H1 (cell line): ENCODE data around the gene MUC5AC. TPM values are rescaled to one million over a fixed set of nuclear protein-coding genes. Genes with fewer than 3 reads are reported as not detected.

Experiments used
- CTCF ChIA-PET: fragments of 300-600 bp; sonication (Branson Sonifier 250); formaldehyde crosslinking; loops from one replicate; lab custom pipeline; 2021; ENCODE audit not compliant: partially characterized antibody; lab: Charles Lee
- POLR2A ChIA-PET: fragments of 300-600 bp; sonication (Branson Sonifier 250); formaldehyde crosslinking; loops from one replicate; lab custom pipeline; 2021; ENCODE audit warnings: inconsistent platforms; ENCODE audit not compliant: partially characterized antibody; lab: Charles Lee
- DNase-seq, 2 experiments: peaks; one replicate each; pipeline versions ENCODE4 v3.0.0 to v3.0.0-alpha.2; 2010 to 2022; ENCODE audit warnings: low spot score in 2 of 2, low read depth in 1 of 2, mixed read lengths in 1 of 2
- FAIRE-seq: peaks from 2 replicates; lab custom pipeline; 2011; peaks lifted over from hg19 to GRCh38; lab: Jason Lieb, UNC
- H2AFZ ChIP-seq: 2 replicates; pipeline ENCODE4 v1.8.1; 2012; ENCODE audit warnings: low read length, inconsistent platforms
- H2AK5ac ChIP-seq: 2 replicates; pipeline ENCODE4 v1.6.1; 2013; ENCODE audit warnings: low read depth, low read length
- H2BK120ac ChIP-seq: replicated peaks from 2 replicates; pipeline ENCODE3; 2013; ENCODE audit warnings: low read depth, low read length, inconsistent platforms
- H2BK12ac ChIP-seq: 2 replicates; pipeline ENCODE4 v1.6.1; 2013; ENCODE audit warnings: low read depth, low read length
- H2BK15ac ChIP-seq: 2 replicates; pipeline ENCODE4 v1.6.1; 2013; ENCODE audit warnings: low read length
- H2BK20ac ChIP-seq: 2 replicates; pipeline ENCODE4 v1.6.1; 2013; ENCODE audit warnings: low read length
- H2BK5ac ChIP-seq: 2 replicates; pipeline ENCODE4 v1.6.1; 2013; ENCODE audit warnings: low read depth, low read length
- H3K14ac ChIP-seq: 2 replicates; pipeline ENCODE4 v1.6.1; 2013; ENCODE audit warnings: inconsistent platforms; ENCODE audit not compliant: insufficient read length
- H3K18ac ChIP-seq: 2 replicates; pipeline ENCODE4 v1.6.1; 2013; ENCODE audit warnings: low read length; ENCODE audit errors: extremely low read depth
- H3K23ac ChIP-seq: 2 replicates; pipeline ENCODE4 v1.6.1; 2013; ENCODE audit warnings: inconsistent platforms; ENCODE audit not compliant: insufficient read length
- H3K23me2 ChIP-seq: 2 replicates; pipeline ENCODE4 v1.6.1; 2013; ENCODE audit warnings: low read depth, low read length
- H3K27ac ChIP-seq: 2 replicates; pipeline ENCODE4 v1.6.1; 2011; ENCODE audit warnings: low read depth, low read length, inconsistent platforms
- H3K27me3 ChIP-seq, 4 experiments: replicated peaks in 1 of 4; 1 replicate in 1 of 4; 2 replicates in 3 of 4; pipeline versions ENCODE4 v1.6.1 to v1.8.1; 2011 to 2013; ENCODE audit warnings: low read length in 3 of 4, mild to moderate bottlenecking in 3 of 4, inconsistent platforms in 2 of 4, mixed read lengths in 2 of 4, moderate library complexity in 1 of 4; ENCODE audit not compliant: control insufficient read depth in 3 of 4, insufficient read depth in 3 of 4; ENCODE audit errors: extremely low read depth in 1 of 4
- H3K36me3 ChIP-seq, 4 experiments: 2 replicates each; pipeline versions ENCODE4 v1.6.1 to v1.8.1; 2011 to 2013; ENCODE audit warnings: mild to moderate bottlenecking in 4 of 4, low read length in 3 of 4, moderate library complexity in 2 of 4, control low read depth in 1 of 4, inconsistent platforms in 1 of 4; ENCODE audit not compliant: insufficient read depth in 4 of 4, control insufficient read depth in 2 of 4
- H3K4ac ChIP-seq: replicated peaks from 2 replicates; pipeline ENCODE3; 2013; ENCODE audit warnings: low read length, low read depth, mixed read lengths, inconsistent platforms; ENCODE audit not compliant: insufficient read length
- H3K4me1 ChIP-seq, 4 experiments: replicated peaks in 1 of 4; 1 replicate in 1 of 4; 2 replicates in 3 of 4; pipeline versions ENCODE4 v1.6.1 to v1.8.1; 2011 to 2013; ENCODE audit warnings: low read length in 3 of 4, inconsistent platforms in 2 of 4, mixed read lengths in 1 of 4; ENCODE audit not compliant: insufficient read depth in 4 of 4, control insufficient read depth in 3 of 4
- H3K4me2 ChIP-seq, 2 experiments: 2 replicates each; pipeline versions ENCODE4 v1.6.1 to v1.8.1; 2011 to 2013; ENCODE audit warnings: low read depth in 2 of 2, low read length in 2 of 2, control low read depth in 1 of 2, inconsistent platforms in 1 of 2, mild to moderate bottlenecking in 1 of 2; ENCODE audit not compliant: insufficient read depth in 1 of 2
- H3K4me3 ChIP-seq, 4 experiments: fragments of 200-600, 300-600 bp in 1 of 4; sonication (generic), shearing (Covaris generic), sonication (Bioruptor Twin) in 1 of 4; 2 replicates each; pipeline versions ENCODE4 v1.5.1 to v1.8.1; 2011 to 2016; ENCODE audit warnings: low read length in 4 of 4, low read depth in 3 of 4, control low read depth in 2 of 4, inconsistent platforms in 2 of 4, mild to moderate bottlenecking in 2 of 4, mixed read lengths in 1 of 4, moderate library complexity in 1 of 4; ENCODE audit not compliant: insufficient read depth in 2 of 4; ENCODE audit errors: extremely low read depth in 1 of 4
- H3K56ac ChIP-seq: replicated peaks from 2 replicates; pipeline ENCODE3; 2013; ENCODE audit warnings: low read depth, mild to moderate bottlenecking, mixed read lengths, low read length, inconsistent platforms; ENCODE audit not compliant: insufficient read length
- H3K79me1 ChIP-seq: 2 replicates; pipeline ENCODE4 v1.6.1; 2013; ENCODE audit warnings: low read depth, low read length, control low read depth
- H3K79me2 ChIP-seq, 2 experiments: 2 replicates each; pipeline versions ENCODE4 v1.6.1 to v1.8.1; 2012 to 2013; ENCODE audit warnings: low read length in 2 of 2, mild to moderate bottlenecking in 2 of 2, inconsistent platforms in 1 of 2; ENCODE audit not compliant: insufficient read depth in 2 of 2, control insufficient read depth in 1 of 2
- H3K9ac ChIP-seq, 4 experiments: replicated peaks in 1 of 4; 1 replicate in 1 of 4; 2 replicates in 3 of 4; pipeline versions ENCODE4 v1.6.1 to v1.8.1; 2011 to 2013; ENCODE audit warnings: low read depth in 3 of 4, low read length in 3 of 4, control low read depth in 2 of 4, mild to moderate bottlenecking in 2 of 4, moderate library complexity in 2 of 4, inconsistent platforms in 1 of 4; ENCODE audit errors: extremely low read depth in 1 of 4
- H3K9me3 ChIP-seq, 2 experiments: 2 replicates each; pipeline versions ENCODE4 v1.6.1 to v1.8.1; 2012 to 2013; ENCODE audit warnings: mild to moderate bottlenecking in 2 of 2, moderate library complexity in 2 of 2, control low read depth in 1 of 2, inconsistent platforms in 1 of 2, low read depth in 1 of 2, low read length in 1 of 2, mixed read lengths in 1 of 2; ENCODE audit not compliant: insufficient read depth in 2 of 2
- H4K20me1 ChIP-seq, 2 experiments: replicated peaks in 1 of 2; 2 replicates each; pipeline versions ENCODE3 to v1.8.1; 2011 to 2013; ENCODE audit warnings: inconsistent platforms in 2 of 2, low read length in 2 of 2, mild to moderate bottlenecking in 1 of 2; ENCODE audit not compliant: insufficient read depth in 2 of 2, control insufficient read depth in 1 of 2
- H4K5ac ChIP-seq: 2 replicates; pipeline ENCODE4 v1.6.1; 2013; ENCODE audit warnings: low read length, low read depth, mixed read lengths, inconsistent platforms; ENCODE audit not compliant: insufficient read length
- H4K8ac ChIP-seq: 2 replicates; pipeline ENCODE4 v1.8.0; 2013; ENCODE audit warnings: mild to moderate bottlenecking, moderate library complexity, low read length, inconsistent platforms; ENCODE audit not compliant: insufficient read depth; ENCODE audit errors: extremely low read depth
- H4K91ac ChIP-seq: replicated peaks from 2 replicates; pipeline ENCODE3; 2013; ENCODE audit warnings: low read length, mixed read lengths, inconsistent platforms; ENCODE audit not compliant: insufficient read length
- NANOG ChIP-seq: IDR thresholded peaks from 2 replicates; pipeline ENCODE4 v1.6.1; 2011; ENCODE audit warnings: low read length, low read depth, mild to moderate bottlenecking, inconsistent platforms; ENCODE audit not compliant: insufficient read depth, poor library complexity, severe bottlenecking
- TAF1 ChIP-seq: IDR thresholded peaks from 2 replicates; pipeline ENCODE4 v1.6.1; 2011; ENCODE audit warnings: mild to moderate bottlenecking, low read depth, low read length
- WGBS, 2 experiments: shearing (Covaris generic) in 1 of 2; methylation state at CpG; one replicate each; pipeline versions ENCODE4 v1.1.6 to v1.1.7; 2013 to 2015; ENCODE audit warnings: low lambda C conversion rate in 2 of 2, mixed read lengths in 2 of 2, inconsistent platforms in 1 of 2, low coverage in 1 of 2, missing lambda C conversion rate in 1 of 2; ENCODE audit not compliant: insufficient replicate concordance in 2 of 2, insufficient coverage in 1 of 2, insufficient read length in 1 of 2; ENCODE audit errors: extremely low coverage in 1 of 2, missing lambda C conversion rate in 1 of 2; 5-methylcytosine and 5-hydroxymethylcytosine counted together
- polyA plus RNA-seq, 7 experiments: library from polyadenylated mRNA; depleted of rRNA in 3 of 7; stranded (reverse) in 5 of 7; unstranded in 2 of 7; fragments of >200 nt in 5 of 7; fragments of 200-250 nt in 2 of 7; gene quantifications; 1 replicate in 5 of 7; 2 replicates in 1 of 7; 4 replicates in 1 of 7; pipeline versions ENCODE4 v1.2.1 to v1.2.3, GENCODE V29; 2011 to 2013; ENCODE audit warnings: missing spikeins in 2 of 7, mixed read lengths in 2 of 7
- total RNA-seq: library from RNA; stranded (reverse); fragmentation: NEBNext Ultra II Directional; extraction: Animal tissue kit (Norgen Biotek cat#: 25700); gene quantifications from 2 replicates; pipeline ENCODE4 v1.2.1, GENCODE V29; 2021

The MUC5AC gene
- total and polyA plus RNA-seq, 2 of the 8 experiments (the other 6 are each of a cell fraction or from before 2014, with no cell fraction given) = not detected

- no peak for FAIRE-seq
- Histone ChIP-seq H3K9ac (no peak overlapping the region), H3K27me3 (no peaks in the 10 kb centered on the region), H3K4me1 (no peaks in the 10 kb centered on the region), H3K14ac (no peak overlapping the region), H4K20me1 (peaks cover 0 to 2% of the 10 kb centered on the region in 2 experiments), H2BK120ac (no peak overlapping the region), H3K79me1 (no peaks in the 10 kb centered on the region), H3K9me3 (peaks cover 41 to 83% of the 10 kb centered on the region in 2 experiments; a peak in 3 of 4 replicates), H2AFZ (no peak overlapping the region), H3K23ac (no peak overlapping the region), H3K4me2 (no peak overlapping the region), H3K79me2 (no peaks in the 10 kb centered on the region), H4K8ac (no peak overlapping the region), H3K27ac (no peak overlapping the region), H2BK5ac (no peak overlapping the region), H3K56ac (no peak overlapping the region), H2BK20ac (no peak overlapping the region), H3K4me3 (no peak overlapping the region), H3K23me2 (peaks cover 14% of the 10 kb centered on the region; the same call in 1 of the 2 replicates), H4K5ac (no peak overlapping the region), H3K18ac (no peak overlapping the region), H3K4ac (no peak overlapping the region), H2AK5ac (no peak overlapping the region), H2BK12ac (no peak overlapping the region), H4K91ac (no peak overlapping the region), H2BK15ac (no peak overlapping the region), H3K36me3 (no peaks in the 10 kb centered on the region)
- 74% methylated on average over 28 of the region's 32 CpGs; no CpG with 5 or more reads in 1 of the 2 experiments for WGBS, 2 experiments
- ChIA-PET CTCF (interaction anchor here (0.7 kb wide), 1 partner anchor 24 kb away, joined by 3 read pairs; no protein-coding TSS in a partner anchor), POLR2A (no interaction called here)
- no peak for TF ChIP-seq NANOG
- TF ChIP-seq TAF1 = no peak
- DNase-seq = no peak
Observed at GRCh38 chr11:1176224-1177019, 18.7 kb downstream of the MUC5AC start.
